GM10248 (cell line): Measurements from ENCODE around the gene EMILIN2.

ENCODE experiments used
- CTCF ChIA-PET: fragments of 300-600 bp; sonication (Branson Sonifier 250); formaldehyde crosslinking; extraction: SDS; loops from one replicate; lab custom pipeline; 2021; ENCODE audit warnings: antibody characterized with exemption; lab: Yijun Ruan, JAX
- POLR2A ChIA-PET: fragments of 350-650 bp; sonication (Branson Sonifier 250); formaldehyde crosslinking; extraction: SDS; loops from one replicate; lab custom pipeline; 2020; ENCODE audit warnings: antibody characterized with exemption; lab: Yijun Ruan, JAX
- DNase-seq: peaks from one replicate; pipeline ENCODE4 v3.0.0; 2012; ENCODE audit errors: extremely low spot score
- CTCF ChIP-seq: IDR thresholded peaks from 2 replicates; pipeline ENCODE4 v1.5.1; 2012; ENCODE audit warnings: mild to moderate bottlenecking, low read depth; ENCODE audit errors: extremely low read depth, missing control alignments, control extremely low read depth

Gene EMILIN2

GRCh38 chr18:2910751-2911425, 64.1 kb downstream of the EMILIN2 start:
- ChIA-PET POLR2A (interaction anchor here (0.5 kb wide), 1 partner anchor 252 kb away, joined by 5 read pairs; no protein-coding TSS in a partner anchor), CTCF (interaction anchor here (1.7 kb wide), 1 partner anchor 10 kb away, joined by 3 read pairs; no protein-coding TSS in a partner anchor)
- TF ChIP-seq CTCF: no peak
- no peak for DNase-seq

- POLR2A ChIA-PET: interaction anchor here (0.5 kb wide), 1 partner anchor 251 kb away, joined by 5 read pairs; no protein-coding TSS in a partner anchor
- TF ChIP-seq CTCF: no peak
- DNase-seq: no peak
- CTCF ChIA-PET: no interaction called here
Observed at GRCh38 chr18:2911533-2911932, 64.7 kb downstream of the EMILIN2 start.

- ChIA-PET POLR2A (no interaction called here), CTCF (interaction anchor here (0.7 to 4.7 kb wide), 2 partner anchors 12 to 338 kb away, joined by 3 to 26 read pairs; no protein-coding TSS in a partner anchor)
- no peak for TF ChIP-seq CTCF
- DNase-seq: no peak
Observed at GRCh38 chr18:2912357-2913299, 65.8 kb downstream of the EMILIN2 start.

- CTCF ChIA-PET: interaction anchor here (0.7 to 4.7 kb wide), 3 partner anchors 11 to 338 kb away, joined by 3 to 26 read pairs (median 3); no protein-coding TSS in a partner anchor
- POLR2A ChIA-PET: no interaction called here
Observed at GRCh38 chr18:2913398-2914005, 66.7 kb downstream of the EMILIN2 start.

GRCh38 chr18:2914185-2914880, 67.5 kb downstream of the EMILIN2 start:
- no peak for DNase-seq
- TF ChIP-seq CTCF: no peak
- ChIA-PET POLR2A (no interaction called here), CTCF (interaction anchor here (0.9 to 4.7 kb wide), 3 partner anchors 10 to 331 kb away, joined by 3 to 26 read pairs (median 3); no protein-coding TSS in a partner anchor)

More at GRCh38 chr18:2913398-2914005, 66.7 kb downstream of the EMILIN2 start:
- DNase-seq: no peak
- no peak for TF ChIP-seq CTCF
